Activated CD4-positive, alpha-beta T cell treated with anti-CD3 and anti-CD28 coated beads for 1 hour (primary cell): Measurements from ENCODE around the gene CACNA2D3.

ENCODE experiments used
- DNase-seq: peaks from one replicate; pipeline ENCODE4 v3.0.0-alpha.2; 2020

Gene CACNA2D3

DNA sequence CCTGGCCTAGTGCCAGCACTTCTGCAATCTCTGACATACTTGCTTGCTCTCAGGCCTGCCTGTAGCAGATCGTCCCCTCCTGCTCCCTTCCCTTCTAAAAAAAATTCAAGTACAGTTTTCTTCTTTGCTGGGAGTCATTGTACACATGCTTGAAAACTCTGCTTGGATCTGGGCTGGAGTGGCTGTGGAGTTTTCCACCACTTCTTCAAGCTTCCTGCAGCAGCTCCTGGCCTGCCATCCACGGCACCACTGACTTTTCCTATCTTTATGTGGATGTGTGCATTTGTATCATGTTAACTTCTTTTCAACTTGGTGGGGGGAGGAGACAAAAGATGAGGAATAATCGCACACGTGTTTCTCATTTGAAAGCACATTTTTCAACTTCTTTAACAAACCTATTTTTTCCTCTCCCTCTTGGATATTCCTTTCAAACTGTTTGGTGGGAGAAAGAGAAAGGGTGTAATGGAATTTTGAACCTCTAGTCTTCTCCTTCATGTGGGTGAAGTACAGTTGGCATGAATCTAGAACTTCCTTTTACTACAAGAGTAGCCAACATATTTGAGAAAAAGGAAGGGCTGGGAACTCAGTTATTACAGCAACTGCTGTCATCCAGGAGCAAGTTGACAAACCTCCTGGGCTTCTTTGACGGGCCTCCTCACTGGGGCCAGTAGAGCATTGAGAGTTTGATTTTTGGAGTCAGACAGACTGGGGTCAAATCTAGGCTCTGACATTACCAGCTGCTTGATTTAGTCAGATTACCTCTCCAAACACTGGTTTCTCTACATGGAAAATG is 866.7 kb downstream of the CACNA2D3 start:
- no peak for DNase-seq

DNA sequence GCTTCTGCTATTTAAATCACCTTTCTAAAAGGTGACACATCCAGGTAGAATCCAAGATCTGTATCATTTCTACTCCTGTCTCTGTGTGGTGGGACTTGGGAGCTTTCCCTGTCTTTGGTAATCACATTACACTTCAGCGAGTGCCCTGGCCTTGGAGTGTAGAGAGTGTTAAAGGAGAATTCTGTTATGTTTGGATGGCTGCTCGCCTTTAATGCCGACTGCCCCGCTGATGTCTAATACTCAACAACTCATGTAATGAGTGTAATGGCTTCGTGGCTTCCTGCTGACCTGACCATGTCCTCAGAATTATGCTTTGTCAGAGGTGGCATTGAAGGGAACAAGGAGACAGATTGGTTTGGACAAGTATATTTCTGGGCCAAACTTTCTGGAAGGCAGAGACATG is 871.8 kb downstream of the CACNA2D3 start:
- DNase-seq, result no peak

DNA sequence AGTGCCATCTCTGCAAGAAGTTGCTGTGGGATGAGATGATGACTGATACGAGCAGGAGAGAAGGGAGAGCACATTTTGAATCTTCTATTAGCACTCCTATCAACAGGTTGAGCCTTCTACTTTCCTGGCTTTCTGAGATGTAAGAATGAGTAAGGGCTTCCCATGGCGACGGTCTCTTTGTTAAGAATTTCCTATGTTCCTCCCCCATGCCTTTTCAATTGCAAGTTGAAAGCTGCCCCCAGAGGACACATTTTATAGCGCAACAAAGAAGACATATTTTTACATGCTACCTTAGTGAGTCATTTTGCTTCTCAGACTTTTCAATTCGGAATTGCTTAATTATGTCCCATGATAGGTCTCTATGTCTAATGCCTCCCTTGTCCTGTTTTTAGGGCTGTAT is 876.8 kb downstream of the CACNA2D3 start:
- DNase-seq, result no peak

DNA sequence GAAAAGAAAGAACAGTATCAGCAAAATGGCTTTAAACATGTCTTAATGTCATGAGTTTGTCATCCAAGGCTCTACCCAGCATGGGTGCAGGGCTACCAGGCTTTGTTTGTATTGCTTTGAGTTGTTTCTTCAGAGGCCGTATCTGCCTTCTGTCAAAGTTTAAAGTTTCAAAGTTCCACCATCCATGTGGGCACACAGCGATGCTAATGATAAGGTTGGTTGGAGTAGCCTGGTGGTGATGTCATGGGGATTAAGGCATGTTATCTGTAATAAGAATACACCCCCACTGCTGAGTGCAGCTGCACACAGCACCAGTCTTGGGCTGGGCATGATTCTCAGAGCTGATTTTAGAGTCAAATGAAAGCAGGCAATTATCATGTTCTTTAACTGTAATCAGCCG is 877.5 kb downstream of the CACNA2D3 start:
- DNase-seq, result no peak

DNA sequence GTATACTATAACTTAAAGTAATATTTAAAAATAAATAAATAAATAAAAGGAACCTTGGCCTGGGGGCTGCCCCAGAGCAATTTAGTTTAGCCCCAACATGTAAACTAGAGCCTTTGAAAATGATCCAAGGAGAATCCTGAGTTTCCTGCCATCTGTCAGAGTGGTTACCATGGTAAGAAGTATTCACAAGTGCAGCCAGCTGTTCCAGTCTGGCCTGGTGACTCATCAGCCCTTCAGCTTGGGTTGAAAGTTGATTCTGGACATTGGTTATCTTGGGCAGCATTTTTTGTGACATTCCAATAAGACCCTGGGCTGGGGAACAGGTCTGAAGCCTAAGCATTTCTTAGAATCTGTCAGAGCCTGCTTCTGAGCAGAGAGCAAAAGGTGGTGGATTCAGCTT is 878.2 kb downstream of the CACNA2D3 start:
- no peak for DNase-seq

DNA sequence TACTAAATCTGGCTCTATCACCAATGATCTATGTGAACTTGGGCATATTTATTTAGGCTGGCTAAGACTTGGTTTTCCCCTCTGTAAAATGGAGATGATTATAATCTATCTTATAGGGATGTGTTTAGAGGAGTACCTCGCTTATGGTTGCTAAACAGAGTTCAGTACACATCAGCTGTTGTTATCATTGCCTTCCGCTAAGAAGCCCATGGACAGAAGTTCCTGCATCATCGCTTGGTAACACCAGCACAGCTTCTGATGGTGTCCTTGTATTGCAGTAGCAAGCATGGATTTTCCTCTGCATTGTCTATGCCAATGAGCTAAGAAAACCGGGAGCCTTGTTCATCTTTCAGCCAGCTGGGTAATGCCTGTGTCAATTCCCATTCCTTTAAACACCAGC is 878.6 kb downstream of the CACNA2D3 start:
- no peak for DNase-seq

DNA sequence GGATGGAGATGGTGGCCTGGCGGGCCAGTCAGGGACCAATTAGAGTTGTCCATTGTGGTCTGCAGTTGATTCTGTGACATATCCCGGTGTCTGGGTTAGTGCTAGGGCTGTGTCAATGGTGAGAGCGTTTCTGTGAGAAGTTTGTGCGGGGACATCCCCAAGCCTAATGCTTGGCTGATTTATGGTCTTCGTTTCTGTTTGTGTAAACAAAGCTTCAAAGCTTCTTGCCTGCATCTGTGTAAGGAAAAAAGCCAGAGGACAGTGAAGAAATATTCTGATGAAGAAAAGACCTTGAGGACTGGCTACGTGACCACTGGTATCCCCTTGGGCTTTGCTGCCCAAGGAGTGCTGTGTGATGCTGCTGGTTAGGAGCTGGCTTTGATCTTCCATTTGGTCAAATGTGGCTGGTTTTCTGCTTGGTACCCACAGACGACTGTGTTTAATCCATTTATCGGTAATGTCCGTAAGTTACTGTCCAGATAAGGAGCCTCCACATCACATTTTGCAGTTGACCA is 880.1 kb downstream of the CACNA2D3 start:
- no peak for DNase-seq

DNA sequence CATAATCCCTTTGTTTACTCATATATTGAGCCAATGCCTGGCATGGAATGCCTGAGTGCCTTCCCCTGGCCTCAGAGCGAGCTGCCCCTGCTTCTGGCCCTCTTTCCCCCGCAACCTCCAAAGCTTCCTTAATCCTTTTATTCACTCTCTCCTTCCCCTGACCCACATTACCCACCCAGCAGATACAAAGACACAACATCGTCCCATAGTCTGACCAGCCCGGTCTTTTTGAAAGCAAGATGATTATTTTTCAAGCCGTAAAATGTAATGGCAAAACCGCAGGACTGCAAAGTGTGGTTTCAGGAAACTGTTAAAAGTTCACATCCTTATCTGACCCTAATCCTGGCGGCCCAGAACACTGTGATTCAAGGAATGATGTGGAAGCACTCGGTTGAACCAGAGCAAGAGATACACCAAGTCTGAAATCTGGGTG is 883.9 kb downstream of the CACNA2D3 start:
- no peak for DNase-seq

DNA sequence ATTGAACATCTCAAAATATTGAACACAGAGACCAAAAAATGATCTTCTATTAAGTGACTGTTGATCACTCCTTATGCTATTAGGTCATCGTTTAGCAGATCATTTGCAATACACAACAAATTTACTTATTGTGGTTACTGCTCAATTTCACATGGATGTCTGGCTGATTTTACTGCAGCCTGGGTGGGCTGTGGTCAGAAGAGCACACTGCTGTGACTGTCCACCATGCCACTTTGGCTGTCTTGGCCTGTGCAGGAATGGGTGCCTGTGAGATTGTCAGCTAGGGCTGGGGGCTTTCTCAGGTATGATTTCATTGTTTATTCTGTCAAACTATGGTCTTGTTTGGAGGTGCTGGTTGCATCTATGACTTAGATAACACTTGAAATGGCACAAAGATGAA is 885.6 kb downstream of the CACNA2D3 start:
- no peak for DNase-seq

DNA sequence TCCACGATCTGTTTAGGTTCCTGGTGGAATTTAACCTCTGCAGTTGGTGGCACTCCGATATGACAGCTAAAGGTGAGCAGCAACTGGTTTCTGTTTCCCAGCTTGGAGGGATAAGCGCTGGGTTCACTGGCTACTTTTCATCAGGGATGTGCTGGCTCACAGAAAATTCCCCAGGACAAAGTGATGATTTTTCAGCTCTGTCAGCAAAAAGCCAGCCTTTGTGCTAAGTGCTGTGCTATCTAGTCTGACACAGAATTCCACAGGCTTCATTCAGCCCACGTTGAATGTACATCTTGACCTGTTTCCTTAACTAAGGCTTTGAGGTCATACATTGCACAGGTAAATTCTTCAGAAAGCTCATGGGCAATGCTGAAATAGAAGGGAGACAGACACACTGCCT is 887.0 kb downstream of the CACNA2D3 start:
- no peak for DNase-seq

DNA sequence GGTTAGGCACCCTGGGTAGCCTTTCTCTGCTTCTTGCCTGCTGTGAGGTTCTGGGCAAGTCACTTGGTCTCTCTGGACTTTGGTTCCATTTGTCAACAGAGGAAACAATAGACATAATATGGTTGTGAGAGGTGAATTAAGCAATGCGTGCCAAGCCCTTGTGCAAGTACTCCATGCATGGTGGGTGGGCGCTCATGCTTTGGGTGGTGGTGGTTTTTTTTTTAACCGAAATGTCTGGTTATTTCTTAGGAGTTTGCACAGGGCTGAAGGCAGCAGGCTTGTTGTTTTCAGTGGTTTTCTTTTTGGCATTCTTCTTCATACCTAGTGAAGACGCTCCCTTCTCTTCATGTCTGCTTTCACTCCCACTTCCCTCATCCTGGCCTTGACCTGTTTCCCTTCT is 889.7 kb downstream of the CACNA2D3 start:
- DNase-seq, result no peak

DNA sequence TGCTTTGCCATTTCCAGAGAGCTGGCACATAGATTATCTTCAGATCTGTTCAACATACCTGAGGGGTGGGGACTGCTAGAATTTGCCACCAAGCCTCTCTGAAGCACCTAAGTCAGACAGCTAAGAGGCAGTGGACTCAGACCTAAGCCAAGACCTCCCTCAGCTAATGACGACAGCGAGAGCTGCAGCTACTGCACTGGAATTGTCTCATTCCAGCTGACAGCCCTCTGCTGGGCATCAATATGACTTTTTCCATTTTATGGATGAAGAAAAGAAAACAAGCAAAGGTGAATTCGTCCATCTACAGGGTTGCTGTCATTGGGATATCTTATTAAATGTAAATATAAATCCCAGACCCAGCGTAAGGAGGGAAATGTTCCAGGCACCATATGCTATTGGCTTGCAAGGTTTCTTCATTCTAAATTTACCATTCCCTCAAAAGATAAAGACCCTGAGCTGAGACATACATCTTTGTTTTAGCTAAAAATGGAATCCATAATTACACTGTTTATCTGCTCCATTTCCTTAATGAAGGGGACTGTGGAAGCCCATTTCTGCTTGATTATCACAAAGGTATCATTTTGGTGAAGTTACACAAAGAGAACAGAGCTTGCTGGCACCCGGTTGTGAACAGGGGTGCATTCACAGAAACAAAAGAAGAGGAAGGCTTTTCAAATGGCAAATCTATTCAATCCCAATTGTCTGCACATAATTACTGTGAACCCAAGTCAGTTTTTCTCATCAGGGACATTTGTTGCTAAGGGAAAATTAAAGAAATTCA is 891.0 kb downstream of the CACNA2D3 start:
- no peak for DNase-seq

DNA sequence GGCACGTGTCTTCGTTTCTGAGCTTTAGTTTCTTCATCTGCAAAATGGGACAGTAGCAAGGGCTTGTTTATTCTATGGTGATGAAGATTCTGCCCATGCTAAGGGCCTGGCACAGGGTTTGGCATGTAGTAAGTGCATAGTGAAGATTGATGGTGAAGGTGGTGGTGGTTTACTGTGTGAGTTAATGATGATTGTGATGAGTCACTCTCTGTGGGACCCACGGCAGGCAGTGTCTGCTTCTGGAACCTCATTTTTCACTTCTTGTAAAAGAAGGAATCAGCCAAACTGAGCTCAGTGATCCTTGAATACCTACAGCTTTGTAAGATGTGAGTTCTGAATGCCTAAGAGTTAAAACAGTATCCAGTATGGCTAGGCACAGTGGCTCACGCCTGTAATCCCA is 891.7 kb downstream of the CACNA2D3 start:
- no peak for DNase-seq

DNA sequence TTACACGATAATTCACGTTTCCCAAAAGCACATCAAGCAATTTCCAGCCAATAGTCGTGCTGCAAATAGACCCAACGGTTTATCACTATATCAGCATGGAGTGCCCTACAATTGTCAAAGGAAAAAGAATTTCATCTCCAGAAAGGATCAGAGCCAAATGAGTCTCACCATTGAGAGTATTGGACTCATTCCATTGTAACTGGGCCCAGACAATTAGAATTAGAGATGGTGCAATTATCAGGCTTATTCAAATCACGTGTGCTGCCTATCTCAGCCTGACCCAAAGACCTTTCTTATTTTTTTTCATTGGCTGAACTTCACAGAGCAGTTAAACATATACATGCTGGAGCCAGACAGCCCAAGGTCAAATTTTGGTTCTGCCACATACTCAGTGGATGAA is 892.6 kb downstream of the CACNA2D3 start:
- DNase-seq, result no peak

DNA sequence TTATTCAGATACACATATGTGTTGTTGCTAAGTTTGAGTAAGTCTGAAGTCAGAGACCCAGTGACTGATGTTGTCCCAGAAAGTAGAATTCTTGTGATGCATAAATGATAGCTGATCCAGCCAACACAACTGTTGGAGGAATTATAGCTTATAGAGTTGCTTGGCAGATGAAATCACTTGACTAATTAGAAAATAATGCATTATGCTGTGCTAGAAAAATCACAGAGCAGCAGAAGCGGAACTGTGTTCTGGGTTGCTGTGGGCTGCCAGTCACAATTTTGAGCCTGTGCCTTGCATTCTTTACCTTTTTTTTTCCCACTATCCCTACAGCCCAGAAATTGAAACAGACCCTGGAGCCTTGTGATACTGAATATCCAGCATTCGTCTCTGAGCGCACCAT is 895.5 kb downstream of the CACNA2D3 start:
- DNase-seq, result no peak

DNA sequence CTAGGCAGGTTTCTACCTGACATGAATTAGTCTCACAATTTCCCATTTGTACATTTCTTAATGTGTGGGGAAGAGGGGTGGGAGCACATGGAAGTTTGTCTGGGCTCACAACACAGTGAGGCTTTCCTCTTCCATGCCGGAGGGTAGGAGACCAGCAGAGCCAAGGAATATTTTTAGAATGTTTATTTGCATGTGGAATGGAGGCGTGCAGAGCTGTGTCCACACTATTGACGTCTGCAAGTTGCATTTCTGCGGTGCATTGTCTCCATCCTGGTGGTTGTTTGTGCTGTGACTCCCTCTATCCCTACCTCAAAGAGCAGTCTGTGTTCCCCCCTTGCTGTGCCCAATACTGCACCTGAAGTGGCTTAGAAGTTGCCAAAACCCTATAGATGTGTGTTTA is 908.6 kb downstream of the CACNA2D3 start:
- DNase-seq, result no peak

DNA sequence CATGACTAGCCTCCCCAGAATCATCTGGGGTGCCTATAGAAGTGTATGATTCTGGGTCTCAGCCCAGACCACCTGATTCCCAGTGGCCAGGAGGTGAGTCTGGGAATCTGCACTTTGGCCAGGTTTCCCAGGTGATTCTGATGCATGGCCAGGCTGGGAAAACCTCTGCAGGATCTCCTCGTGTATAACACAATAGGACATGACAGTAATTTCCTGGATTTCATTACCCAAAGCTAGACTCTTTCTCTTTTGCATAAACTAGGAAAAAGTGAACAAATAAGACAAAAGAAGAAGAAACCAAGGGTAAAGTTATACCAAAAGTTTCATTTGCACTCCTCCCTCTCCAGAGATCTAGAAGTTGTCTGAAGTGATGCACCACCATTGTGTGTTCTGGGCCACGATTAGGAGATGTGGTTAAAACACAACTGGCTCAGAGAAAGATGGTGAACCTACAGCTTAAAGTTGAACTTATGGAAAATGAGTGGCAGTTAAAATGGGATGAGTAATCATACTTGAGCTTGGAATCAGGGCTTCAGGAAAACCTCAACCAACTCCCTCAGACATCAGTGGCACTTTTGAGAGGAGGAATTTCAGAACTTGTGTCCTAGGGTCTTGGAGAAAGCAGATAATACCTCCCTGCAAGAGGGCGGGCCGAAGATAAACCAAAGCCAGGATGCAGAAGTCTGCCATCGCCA is 914.7 kb downstream of the CACNA2D3 start:
- no peak for DNase-seq

DNA sequence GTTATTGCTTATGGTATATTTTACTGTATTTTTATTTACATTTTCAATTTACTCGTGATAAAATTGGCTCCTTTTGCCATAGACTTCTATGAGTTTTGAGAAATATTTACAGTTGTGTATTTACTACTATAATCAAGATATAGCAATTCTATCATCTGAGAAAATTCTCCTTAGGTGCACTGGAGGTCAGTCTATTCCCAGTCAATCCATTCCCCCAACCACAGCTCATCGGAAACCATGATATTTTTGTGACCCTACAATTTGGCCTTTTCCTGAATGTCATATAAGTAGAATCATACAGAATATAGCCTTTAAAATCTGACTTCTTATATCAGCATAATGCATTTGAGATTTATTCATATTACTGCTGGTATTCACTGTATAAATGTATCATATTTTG is 920.2 kb downstream of the CACNA2D3 start:
- no peak for DNase-seq

DNA sequence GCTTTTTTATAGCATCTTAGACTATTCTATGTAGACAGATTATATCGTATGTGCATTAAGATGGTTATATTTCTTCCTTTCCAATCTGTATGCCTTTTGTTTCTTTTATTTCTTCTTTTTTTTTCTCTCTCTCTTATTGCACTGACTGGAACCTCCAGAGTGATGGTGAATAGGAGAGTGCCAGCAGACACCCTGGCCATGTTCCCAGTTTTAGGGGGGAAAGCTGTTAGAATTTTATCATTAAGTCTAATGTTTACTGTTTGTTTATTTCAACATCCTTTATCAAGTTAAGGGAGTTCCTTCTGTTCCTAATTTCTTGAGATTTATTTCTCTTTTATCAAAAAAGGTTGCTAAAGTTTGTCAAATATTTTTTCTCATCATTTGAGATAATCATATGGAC is 922.1 kb downstream of the CACNA2D3 start:
- DNase-seq, result no peak

DNA sequence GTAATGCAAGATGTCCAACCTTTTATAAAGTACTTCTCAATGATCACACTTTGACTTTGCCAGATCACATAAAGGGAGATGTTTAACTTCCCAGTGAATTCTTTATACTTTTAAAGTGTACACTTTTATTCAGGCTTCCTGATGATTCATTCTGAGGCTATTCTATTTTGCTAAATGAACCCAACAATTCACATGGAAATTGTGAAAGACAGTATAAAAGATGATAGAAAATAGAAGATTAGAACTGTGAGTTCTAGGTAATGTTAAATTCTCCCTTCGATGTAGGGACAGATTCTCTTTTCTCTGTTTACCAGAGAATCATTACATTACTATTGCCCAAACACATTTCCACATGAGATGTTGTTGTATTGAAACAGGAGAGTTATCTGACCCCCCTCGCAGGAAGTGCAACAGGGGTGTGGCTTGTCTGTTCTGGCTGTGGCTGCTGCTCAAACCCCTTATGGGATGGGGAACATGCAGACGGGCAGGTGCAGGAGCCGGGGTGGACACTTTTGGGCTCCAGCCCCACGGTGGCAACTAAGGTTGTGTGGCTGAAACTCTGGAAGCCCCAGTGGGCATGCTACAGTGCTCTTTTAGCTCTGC is 936.8 kb downstream of the CACNA2D3 start:
- DNase-seq, result no peak

DNA sequence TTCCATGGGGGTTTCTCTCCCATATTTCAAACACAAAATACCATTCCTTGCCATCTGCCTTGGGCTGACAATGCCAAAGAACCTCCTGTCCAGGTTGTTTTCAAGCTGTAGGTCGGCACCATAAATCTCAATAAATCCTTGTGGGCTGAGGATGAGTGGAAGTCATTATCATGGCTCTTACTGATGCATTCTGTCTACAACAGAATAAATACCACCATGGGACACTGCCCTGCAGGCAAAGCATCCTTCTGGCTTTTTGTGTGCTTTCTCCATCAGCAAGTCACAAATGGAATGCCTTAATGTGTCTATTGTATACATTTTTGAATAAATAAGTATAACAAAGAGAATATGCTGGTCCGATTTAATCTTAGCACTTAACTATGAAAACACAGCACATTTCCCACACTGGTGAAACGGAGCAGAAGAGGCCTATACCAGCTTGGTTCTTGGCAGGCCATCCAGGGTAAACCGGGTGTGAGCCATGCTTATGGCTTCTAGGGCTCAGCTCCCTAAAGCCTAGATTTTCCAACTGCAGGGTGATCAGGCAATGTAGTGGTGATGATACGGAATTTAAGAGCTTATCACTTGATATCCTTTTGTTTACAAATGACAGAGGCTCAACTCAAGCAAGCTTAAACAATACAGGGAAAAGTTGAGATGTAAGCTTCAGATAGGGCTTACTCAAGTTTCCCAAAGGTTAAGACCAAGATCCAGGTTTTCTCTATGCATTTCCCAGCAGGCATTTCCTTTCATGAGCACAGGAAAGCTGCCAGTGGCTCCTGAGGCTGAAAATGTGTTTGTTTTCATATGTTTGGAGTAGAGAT is 938.8 kb downstream of the CACNA2D3 start:
- DNase-seq, result no peak

DNA sequence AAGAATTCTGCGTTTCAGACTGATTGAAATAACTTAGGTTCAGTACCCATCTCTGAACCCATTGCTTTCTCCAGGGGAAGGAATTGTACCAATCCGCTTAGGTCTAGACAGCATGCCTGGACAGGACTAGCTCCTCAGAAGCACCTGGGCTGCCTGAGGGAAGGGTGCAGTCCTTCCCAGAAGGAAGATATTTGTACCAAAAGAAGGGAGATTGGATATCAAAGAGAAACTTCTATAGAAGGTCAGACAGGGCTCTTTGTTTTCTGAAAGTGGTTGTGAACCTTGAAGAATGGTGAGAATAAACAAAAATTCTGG is 939.3 kb downstream of the CACNA2D3 start:
- DNase-seq, result no peak

DNA sequence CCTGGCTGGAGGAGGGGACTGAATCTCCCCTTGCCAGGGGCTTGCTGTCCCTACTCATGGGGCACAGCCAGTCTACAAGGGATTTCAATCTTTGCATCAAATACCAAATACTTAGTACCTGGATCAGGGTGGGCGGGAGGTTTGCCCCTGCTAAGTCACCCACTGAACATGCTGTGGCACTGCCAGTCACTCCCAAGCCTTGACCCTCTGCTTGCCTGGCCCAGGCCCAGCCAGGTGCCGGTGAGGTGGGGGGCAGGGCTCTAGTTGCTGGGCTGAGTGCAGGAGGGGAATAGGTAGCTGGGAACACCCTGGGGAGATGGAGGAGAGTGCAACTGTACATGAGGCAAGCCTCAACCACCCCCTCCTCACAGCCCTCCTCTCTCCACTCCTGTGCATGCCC is 941.8 kb downstream of the CACNA2D3 start:
- no peak for DNase-seq
